Lower lobe of right lung (tissue), 2 donors: Measurements from ENCODE around the gene CHCHD6. TPM values are rescaled to one million over a fixed set of nuclear protein-coding genes. Genes with fewer than 3 reads are reported as not detected.

Experiments
- ATAC-seq, 2 donors: fragments of 200-7000 bp; cut with Tn5 transposase; one replicate each; pipeline ENCODE4 v1.9.1; 2020 to 2022; ENCODE audit warnings: mild to moderate bottlenecking in 2 of 2, moderate library complexity in 2 of 2
- DNase-seq: peaks from one replicate; pipeline ENCODE4 v3.0.0-alpha.2; 2020
- H3K27ac ChIP-seq: fragments of 200-600 bp; one replicate; pipeline ENCODE4 v1.8.0; 2022
- H3K27me3 ChIP-seq: fragments of 200-600 bp; one replicate; pipeline ENCODE4 v1.8.0; 2022; ENCODE audit warnings: low read depth
- H3K36me3 ChIP-seq: fragments of 200-600 bp; one replicate; pipeline ENCODE4 v1.8.0; 2022; ENCODE audit warnings: mild to moderate bottlenecking
- H3K4me1 ChIP-seq: fragments of 200-600 bp; one replicate; pipeline ENCODE4 v1.8.0; 2022
- H3K4me3 ChIP-seq: fragments of 200-600 bp; one replicate; pipeline ENCODE4 v1.8.0; 2022; ENCODE audit warnings: mild to moderate bottlenecking
- H3K9me3 ChIP-seq: fragments of 200-600 bp; one replicate; pipeline ENCODE4 v1.8.0; 2022
- CTCF ChIP-seq: fragments of 200-600 bp; IDR thresholded peaks from one replicate; pipeline ENCODE4 v1.8.0; 2022; ENCODE audit warnings: antibody characterized with exemption, mild to moderate bottlenecking
- intact Hi-C: fragments of 100-400 bp; cut with DNase I; formaldehyde crosslinking; loops from one replicate; pipeline ENCODE4 v1.11.0; 2022
- total RNA-seq: library from RNA; stranded (reverse); fragmentation: NEBNext Ultra II Directional; extraction: Animal tissue kit (Norgen Biotek cat#: 25700); gene quantifications from one replicate; pipeline ENCODE4 v1.2.1, GENCODE V29; 2021
- donor health status: DM: no; HTN: yes; CAD: no; lungs with severe emphysema.

Gene CHCHD6
- total RNA-seq, 1 donor from 2014 or later = 12.2 TPM

GRCh38 chr3:126760541-126760940, 56.5 kb downstream of the CHCHD6 start:
- Histone ChIP-seq H3K4me1 (no peaks in the 10 kb centered on the region), H3K36me3 (no peaks in the 10 kb centered on the region), H3K4me3 (no peak overlapping the region), H3K27ac (no peak overlapping the region), H3K27me3 (no peaks in the 10 kb centered on the region), H3K9me3 (no peaks in the 10 kb centered on the region)
- ATAC-seq (no peak), DNase-seq (no peak)
- TF ChIP-seq CTCF = no peak
- intact Hi-C loops = no loop called here

- ATAC-seq = no peak
Measured at GRCh38 chr3:126763035-126763434, 59.0 kb downstream of the CHCHD6 start.

GRCh38 chr3:126765187-126766069, 61.4 kb downstream of the CHCHD6 start:
- intact Hi-C loops = no loop called here
- no peak for TF ChIP-seq CTCF
- Histone ChIP-seq H3K27me3 (no peaks in the 10 kb centered on the region), H3K36me3 (no peaks in the 10 kb centered on the region), H3K4me1 (no peaks in the 10 kb centered on the region), H3K4me3 (no peak overlapping the region), H3K9me3 (no peaks in the 10 kb centered on the region), H3K27ac (peak overlapping the region; percentile 9)
- peak in 1 of 2 donors; percentile 83 for ATAC-seq
- no peak for DNase-seq

More at GRCh38 chr3:126763035-126763434, 59.0 kb downstream of the CHCHD6 start:
- intact Hi-C loops = no loop called here
- Histone ChIP-seq H3K4me1 (no peaks in the 10 kb centered on the region), H3K4me3 (no peak overlapping the region), H3K36me3 (no peaks in the 10 kb centered on the region), H3K27ac (no peak overlapping the region), H3K9me3 (no peaks in the 10 kb centered on the region), H3K27me3 (no peaks in the 10 kb centered on the region)
- no peak for TF ChIP-seq CTCF
- no peak for DNase-seq

GRCh38 chr3:126766653-126767052, 62.6 kb downstream of the CHCHD6 start:
- Histone ChIP-seq H3K27ac (no peak overlapping the region), H3K36me3 (no peaks in the 10 kb centered on the region), H3K9me3 (no peaks in the 10 kb centered on the region), H3K4me3 (no peak overlapping the region), H3K27me3 (no peaks in the 10 kb centered on the region), H3K4me1 (no peaks in the 10 kb centered on the region)
- no peak for ATAC-seq
- no peak for TF ChIP-seq CTCF
- DNase-seq = no peak
- intact Hi-C loops = no loop called here

- ATAC-seq (no peak), DNase-seq (no peak)
- intact Hi-C loops = no loop called here
Measured at GRCh38 chr3:126768903-126769302, 64.9 kb downstream of the CHCHD6 start.

More at GRCh38 chr3:126768903-126769302, 64.9 kb downstream of the CHCHD6 start:
- Histone ChIP-seq H3K36me3 (no peaks in the 10 kb centered on the region), H3K27ac (no peak overlapping the region), H3K4me1 (no peaks in the 10 kb centered on the region), H3K9me3 (no peaks in the 10 kb centered on the region), H3K4me3 (no peak overlapping the region), H3K27me3 (no peaks in the 10 kb centered on the region)
- TF ChIP-seq CTCF = no peak
